GM12878 (cell line): Measurements from ENCODE around the gene KMT2E. TPM values are rescaled to one million over a fixed set of nuclear protein-coding genes. Genes with fewer than 3 reads are reported as not detected.
A peak's percentile ranks its signal among the peaks of the same experiment; 100 is the strongest.

Experiments
- BCL11A ChIP-seq: IDR thresholded peaks from 2 replicates; pipeline ENCODE4 v1.6.1; 2011; ENCODE audit warnings: low read depth, low read length
- E4F1 ChIP-seq: fragments of 450-650 bp; IDR thresholded peaks from 2 replicates; pipeline ENCODE4 v1.6.1; 2018; ENCODE audit warnings: borderline replicate concordance, mild to moderate bottlenecking; ENCODE audit not compliant: partially characterized antibody
- FOXM1 ChIP-seq: IDR thresholded peaks from 2 replicates; pipeline ENCODE4 v1.6.1; 2012; ENCODE audit warnings: low read depth, mild to moderate bottlenecking, inconsistent platforms, low read length, moderate library complexity
- GATAD2B ChIP-seq: fragments of 450-650 bp; conservative IDR thresholded peaks from 2 replicates; pipeline ENCODE4 v1.6.1; 2017; ENCODE audit warnings: low read depth, mild to moderate bottlenecking, moderate library complexity
- HCFC1 ChIP-seq: fragments of 150-350 bp; IDR thresholded peaks from 2 replicates; pipeline ENCODE4 v1.6.1; 2014; ENCODE audit warnings: low read length
- KAT2A ChIP-seq: conservative IDR thresholded peaks from 2 replicates; pipeline ENCODE4 v1.6.1; 2011; ENCODE audit warnings: low read depth, low read length; ENCODE audit not compliant: control insufficient read depth
- NFYA ChIP-seq: IDR thresholded peaks from 2 replicates; pipeline ENCODE4 v1.6.1; 2011; ENCODE audit warnings: low read depth, mild to moderate bottlenecking, low read length, improper control_type of control experiment, borderline replicate concordance
- NRF1 ChIP-seq: conservative IDR thresholded peaks from 2 replicates; pipeline ENCODE4 v1.6.1; 2011; ENCODE audit warnings: mild to moderate bottlenecking, low read depth, low read length, improper control_type of control experiment
- PAX8 ChIP-seq: fragments of 450-650 bp; IDR thresholded peaks from 2 replicates; pipeline ENCODE4 v1.6.1; 2017; ENCODE audit warnings: mild to moderate bottlenecking, moderate library complexity
- PRDM15 ChIP-seq: fragments of 450-650 bp; formaldehyde crosslinking; IDR thresholded peaks from 2 replicates; pipeline ENCODE4 v1.4.0; 2020; ENCODE audit warnings: mild to moderate bottlenecking, moderate library complexity
- SKIL ChIP-seq: fragments of 450-650 bp; IDR thresholded peaks from 2 replicates; pipeline ENCODE4 v1.6.1; 2017; ENCODE audit warnings: mild to moderate bottlenecking, low read depth, inconsistent platforms; ENCODE audit not compliant: poor library complexity, severe bottlenecking
- SMAD5 ChIP-seq: IDR thresholded peaks from 2 replicates; pipeline ENCODE4 v1.6.1; 2016; ENCODE audit warnings: antibody characterized with exemption, low read depth
- SPI1 ChIP-seq: IDR thresholded peaks from 2 replicates; pipeline ENCODE4 v1.6.1; 2011; ENCODE audit warnings: low read depth, mild to moderate bottlenecking, low read length, moderate library complexity, borderline replicate concordance; ENCODE audit not compliant: insufficient read depth
- SREBF2 ChIP-seq: IDR thresholded peaks from 2 replicates; pipeline ENCODE4 v1.6.1; 2012; ENCODE audit warnings: mild to moderate bottlenecking, low read length
- USF2 ChIP-seq: IDR thresholded peaks from 2 replicates; pipeline ENCODE4 v1.6.1; 2011; ENCODE audit warnings: low read depth, low read length, improper control_type of control experiment, borderline replicate concordance
- ZNF207 ChIP-seq: fragments of 450-650 bp; IDR thresholded peaks from 2 replicates; pipeline ENCODE4 v1.6.1; 2014; ENCODE audit warnings: antibody characterized with exemption, mild to moderate bottlenecking, borderline replicate concordance
- ZNF24 ChIP-seq: fragments of 450-650 bp; IDR thresholded peaks from 2 replicates; pipeline ENCODE4 v1.6.1; 2017; ENCODE audit warnings: antibody characterized with exemption, mild to moderate bottlenecking
- ZNF622 ChIP-seq: fragments of 450-650 bp; IDR thresholded peaks from 2 replicates; pipeline ENCODE4 v1.6.1; 2017; ENCODE audit warnings: mild to moderate bottlenecking, inconsistent platforms
- polyA plus RNA-seq, 11 experiments: library from polyadenylated mRNA; depleted of rRNA in 4 of 11; unstranded in 6 of 11; stranded (reverse) in 5 of 11; fragments of >200 nt; fragmentation: Nextera tagmentation in 4 of 11; fragmentation: Illumina TruSeq in 1 of 11; extraction: Ambion mirVana in 4 of 11; extraction: Trizol in 1 of 11; gene quantifications; 1 replicate in 1 of 11; 2 replicates in 10 of 11; pipeline versions ENCODE4 v1.2.1 to v1.2.3, GENCODE V29; 2011 to 2016; ENCODE audit warnings: inconsistent platforms in 2 of 11, missing spikeins in 2 of 11, low read depth in 1 of 11
- total RNA-seq, 4 experiments: library from RNA; depleted of rRNA in 3 of 4; stranded (reverse); fragments of >200 nt in 3 of 4; fragmentation: Illumina TruSeq in 1 of 4; extraction: Trizol in 1 of 4; gene quantifications; 2 replicates each; pipeline versions ENCODE4 v1.2.1 to v1.2.3, GENCODE V29; 2013 to 2021

KMT2E gene
- total and polyA plus RNA-seq, 10 of the 15 experiments (the other 5 are each of a cell fraction or from before 2014, with no cell fraction given) = 13.2 to 68.1 (median 34.1) TPM

GRCh38 chr7:105012503-105013220 is 1.3 kb upstream of the KMT2E start (continued):
- TF ChIP-seq E4F1 (peak; percentile 29), GATAD2B (peak; percentile 84), SKIL (peak; percentile 95), SMAD5 (peak; percentile 87; the same call in 1 of the 2 replicates), PRDM15 (CRISPR knock-in tag) (no peak), FOXM1 (no peak), SREBF2 (peak; percentile 28; the same call in 1 of the 2 replicates), ZNF24 (0 out of 2 replicates have a peak, but pooled peaks have one; percentile 67), NRF1 (no peak), ZNF207 (peak; percentile 95; the same call in 1 of the 2 replicates), NFYA (peak; percentile 15; the same call in 1 of the 2 replicates), USF2 (peak; percentile 60), SPI1 (peak; percentile 58; the same call in 1 of the 2 replicates), KAT2A (no peak), ZNF622 (no peak), HCFC1 (peak; percentile 34; the same call in 1 of the 2 replicates), BCL11A (peak; percentile 95), PAX8 (peak; percentile 100)
